Neural cell (in vitro differentiated cells): ENCODE data around the gene XG. TPM values are rescaled to one million over a fixed set of nuclear protein-coding genes. Genes with fewer than 3 reads are reported as not detected.

Source experiments
- H2AFZ ChIP-seq: fragments of 200-600, 300-800 bp; sonication (generic), shearing (Covaris generic); 2 replicates; pipeline ENCODE4 v1.6.0; 2014; ENCODE audit warnings: low read depth, mild to moderate bottlenecking, antibody characterized with exemption, low read length, moderate library complexity
- H3F3A ChIP-seq: fragments of 200-600 bp; shearing (Covaris generic); 2 replicates; pipeline ENCODE4 v1.6.1; 2016; ENCODE audit warnings: mild to moderate bottlenecking, moderate library complexity, mixed read lengths, antibody characterized with exemption, low read length; ENCODE audit not compliant: insufficient read depth, poor library complexity, severe bottlenecking
- H3K27ac ChIP-seq: fragments of 200-600, 300-800 bp; sonication (generic), shearing (Covaris generic); 2 replicates; pipeline ENCODE4 v1.5.1; 2014; ENCODE audit warnings: mild to moderate bottlenecking, low read length, moderate library complexity
- H3K27me3 ChIP-seq: fragments of 300-800, 200-600 bp; sonication (generic), shearing (Covaris generic); 2 replicates; pipeline ENCODE4 v1.6.0; 2014; ENCODE audit warnings: mild to moderate bottlenecking, low read depth, low read length, moderate library complexity; ENCODE audit not compliant: insufficient read depth
- H3K36me3 ChIP-seq: fragments of 300-800, 200-600 bp; sonication (generic), shearing (Covaris generic); 2 replicates; pipeline ENCODE4 v1.5.1; 2014; ENCODE audit warnings: mild to moderate bottlenecking, antibody characterized with exemption, low read length, moderate library complexity; ENCODE audit not compliant: insufficient read depth
- H3K4me2 ChIP-seq: fragments of 300-800, 200-600 bp; sonication (generic), shearing (Covaris generic); 2 replicates; pipeline ENCODE4 v1.6.0; 2014; ENCODE audit warnings: mild to moderate bottlenecking, low read length
- H3K4me3 ChIP-seq: fragments of 300-800, 200-600 bp; sonication (generic), shearing (Covaris generic); 2 replicates; pipeline ENCODE4 v1.5.1; 2014; ENCODE audit warnings: mild to moderate bottlenecking, low read length, moderate library complexity
- H3K79me2 ChIP-seq: fragments of 200-600 bp; shearing (Covaris generic); replicated peaks from 2 replicates; pipeline ENCODE4 v1.6.0; 2014; ENCODE audit warnings: mild to moderate bottlenecking, low read length, moderate library complexity; ENCODE audit not compliant: insufficient read depth
- H3K9ac ChIP-seq: fragments of 300-800, 200-600 bp; sonication (generic), shearing (Covaris generic); 2 replicates; pipeline ENCODE4 v1.6.1; 2016; ENCODE audit warnings: mild to moderate bottlenecking, low read length, mixed read lengths
- H3K9me2 ChIP-seq: fragments of 200-600 bp; shearing (Covaris generic); 2 replicates; pipeline ENCODE4 v1.6.1; 2016; ENCODE audit warnings: mild to moderate bottlenecking, low read length, mixed read lengths; ENCODE audit not compliant: insufficient read depth
- H3K9me3 ChIP-seq: fragments of 200-600, 300-800 bp; sonication (generic), shearing (Covaris generic); 2 replicates; pipeline ENCODE4 v1.6.1; 2016; ENCODE audit warnings: mild to moderate bottlenecking, mixed run types, low read length, moderate library complexity, mixed read lengths
- H4K20me1 ChIP-seq: fragments of 200-600 bp; shearing (Covaris generic); 2 replicates; pipeline ENCODE4 v1.6.1; 2016; ENCODE audit warnings: mild to moderate bottlenecking, mixed run types; ENCODE audit not compliant: insufficient read depth
- EP300 ChIP-seq: fragments of 450-650 bp; conservative IDR thresholded peaks from 2 replicates; pipeline ENCODE4 v1.6.1; 2014; ENCODE audit warnings: antibody characterized with exemption, mild to moderate bottlenecking, moderate library complexity; ENCODE audit not compliant: poor library complexity, severe bottlenecking
- EZH2 ChIP-seq: fragments of 200-600, 300-800 bp; shearing (Covaris generic), sonication (generic); IDR thresholded peaks from 2 replicates; pipeline ENCODE4 v1.6.1; 2014; ENCODE audit warnings: antibody characterized with exemption, low read length, borderline replicate concordance, mild to moderate bottlenecking; ENCODE audit not compliant: insufficient read depth, poor library complexity, severe bottlenecking
- MXI1 ChIP-seq: fragments of 450-650 bp; conservative IDR thresholded peaks from 2 replicates; pipeline ENCODE4 v1.6.1; 2014; ENCODE audit warnings: antibody characterized with exemption, mild to moderate bottlenecking; ENCODE audit not compliant: poor library complexity, severe bottlenecking
- POLR2AphosphoS5 ChIP-seq: IDR thresholded peaks from 2 replicates; pipeline ENCODE4 v1.6.1; 2012
- RAD21 ChIP-seq: fragments of 450-650 bp; conservative IDR thresholded peaks from 2 replicates; pipeline ENCODE4 v1.6.1; 2014; ENCODE audit warnings: antibody characterized with exemption, mild to moderate bottlenecking, moderate library complexity
- SMC3 ChIP-seq: fragments of 450-650 bp; conservative IDR thresholded peaks from 2 replicates; pipeline ENCODE4 v1.6.1; 2014; ENCODE audit warnings: antibody characterized with exemption, mild to moderate bottlenecking, moderate library complexity; ENCODE audit not compliant: poor library complexity
- TAF1 ChIP-seq: IDR thresholded peaks from 2 replicates; pipeline ENCODE4 v1.6.1; 2012; ENCODE audit warnings: low read depth
- polyA plus RNA-seq: library from polyadenylated mRNA; depleted of rRNA; stranded (reverse); fragments of >200 nt; gene quantifications from 2 replicates; pipeline ENCODE4 v1.2.3, GENCODE V29; 2014
- TF ChIP-seq, protein P1 (sequence below): fragments of 450-650 bp; IDR thresholded peaks from 2 replicates; pipeline ENCODE4 v1.5.1; 2014; ENCODE audit warnings: antibody characterized with exemption, mild to moderate bottlenecking, moderate library complexity; ENCODE audit not compliant: poor library complexity, severe bottlenecking
- TF ChIP-seq, protein P2 (sequence below): IDR thresholded peaks from 2 replicates; pipeline ENCODE4 v1.6.1; 2012; ENCODE audit warnings: borderline replicate concordance

The XG gene
- polyA plus RNA-seq, 1 donor from 2014 or later: 0.37 TPM

DNA sequence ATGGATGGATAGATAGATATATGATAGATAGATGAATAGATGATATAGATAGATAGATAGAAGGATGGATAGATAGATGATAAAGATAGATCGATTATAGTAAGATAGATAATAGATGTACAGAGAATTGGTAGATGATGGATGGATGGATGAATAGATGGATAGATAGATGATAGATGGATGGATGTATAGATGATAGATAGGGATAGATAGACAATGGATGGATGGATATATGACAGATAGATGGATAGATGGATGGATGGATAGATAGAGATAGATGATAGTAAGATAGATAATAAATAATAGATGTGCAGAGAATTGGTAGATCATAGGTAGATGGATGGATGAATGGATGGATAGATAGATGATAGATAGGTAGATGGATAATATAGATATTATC is 89.1 kb downstream of the XG start:
- Histone ChIP-seq H3K27ac (no peak overlapping the region), H3K4me2 (no peak overlapping the region), H3K9ac (no peak overlapping the region), H4K20me1 (no peaks in the 10 kb centered on the region), H3K79me2 (no peaks in the 10 kb centered on the region), H3F3A (no peaks in the 10 kb centered on the region), H3K4me3 (no peak overlapping the region), H2AFZ (no peak overlapping the region), H3K9me3 (no peaks in the 10 kb centered on the region), H3K36me3 (no peaks in the 10 kb centered on the region), H3K27me3 (no peaks in the 10 kb centered on the region), H3K9me2 (no peaks in the 10 kb centered on the region)
- TF ChIP-seq SMC3 (no peak), EZH2 (no peak)

DNA sequence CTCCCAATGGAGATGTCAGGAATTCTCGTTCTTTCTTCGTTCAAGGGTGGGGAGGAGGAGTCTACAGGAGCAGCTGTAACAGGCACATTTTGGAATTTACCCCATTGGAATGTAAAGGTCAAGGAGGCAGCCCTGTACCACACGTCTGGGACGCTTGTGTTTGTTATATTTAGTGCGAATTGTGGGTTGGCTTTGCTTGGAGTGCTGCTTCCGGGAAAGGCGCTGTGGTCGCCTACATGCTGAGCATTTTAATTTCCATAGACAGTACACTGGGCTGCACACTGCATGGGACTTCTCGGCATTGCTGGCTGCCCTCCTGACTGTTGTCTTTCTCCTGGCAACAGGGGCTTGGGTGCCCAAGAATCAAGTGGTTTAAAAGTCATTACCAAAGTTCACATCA is 89.7 kb downstream of the XG start:
- H3K79me2 ChIP-seq: no peaks in the 10 kb centered on the region
- H3K36me3 ChIP-seq: no peaks in the 10 kb centered on the region
- no peaks in the 10 kb centered on the region for H3K9me3 ChIP-seq
- H3K4me2 ChIP-seq: no peak overlapping the region
- no peaks in the 10 kb centered on the region for H3K27me3 ChIP-seq
- no peaks in the 10 kb centered on the region for H3F3A ChIP-seq
- H4K20me1 ChIP-seq: no peaks in the 10 kb centered on the region
- no peaks in the 10 kb centered on the region for H3K9me2 ChIP-seq
- no peak overlapping the region for H2AFZ ChIP-seq
- no peak overlapping the region for H3K4me3 ChIP-seq
- TF ChIP-seq EP300: no peak
- no peak for TF ChIP-seq SMC3
- TF ChIP-seq RAD21: no peak
- no peak for TF ChIP-seq EZH2
- TF ChIP-seq, protein P1, sequence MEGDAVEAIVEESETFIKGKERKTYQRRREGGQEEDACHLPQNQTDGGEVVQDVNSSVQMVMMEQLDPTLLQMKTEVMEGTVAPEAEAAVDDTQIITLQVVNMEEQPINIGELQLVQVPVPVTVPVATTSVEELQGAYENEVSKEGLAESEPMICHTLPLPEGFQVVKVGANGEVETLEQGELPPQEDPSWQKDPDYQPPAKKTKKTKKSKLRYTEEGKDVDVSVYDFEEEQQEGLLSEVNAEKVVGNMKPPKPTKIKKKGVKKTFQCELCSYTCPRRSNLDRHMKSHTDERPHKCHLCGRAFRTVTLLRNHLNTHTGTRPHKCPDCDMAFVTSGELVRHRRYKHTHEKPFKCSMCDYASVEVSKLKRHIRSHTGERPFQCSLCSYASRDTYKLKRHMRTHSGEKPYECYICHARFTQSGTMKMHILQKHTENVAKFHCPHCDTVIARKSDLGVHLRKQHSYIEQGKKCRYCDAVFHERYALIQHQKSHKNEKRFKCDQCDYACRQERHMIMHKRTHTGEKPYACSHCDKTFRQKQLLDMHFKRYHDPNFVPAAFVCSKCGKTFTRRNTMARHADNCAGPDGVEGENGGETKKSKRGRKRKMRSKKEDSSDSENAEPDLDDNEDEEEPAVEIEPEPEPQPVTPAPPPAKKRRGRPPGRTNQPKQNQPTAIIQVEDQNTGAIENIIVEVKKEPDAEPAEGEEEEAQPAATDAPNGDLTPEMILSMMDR: no peak
- no peak for TF ChIP-seq MXI1
- no peak for TF ChIP-seq POLR2AphosphoS5
- no peak for TF ChIP-seq TAF1
- TF ChIP-seq, protein P2, sequence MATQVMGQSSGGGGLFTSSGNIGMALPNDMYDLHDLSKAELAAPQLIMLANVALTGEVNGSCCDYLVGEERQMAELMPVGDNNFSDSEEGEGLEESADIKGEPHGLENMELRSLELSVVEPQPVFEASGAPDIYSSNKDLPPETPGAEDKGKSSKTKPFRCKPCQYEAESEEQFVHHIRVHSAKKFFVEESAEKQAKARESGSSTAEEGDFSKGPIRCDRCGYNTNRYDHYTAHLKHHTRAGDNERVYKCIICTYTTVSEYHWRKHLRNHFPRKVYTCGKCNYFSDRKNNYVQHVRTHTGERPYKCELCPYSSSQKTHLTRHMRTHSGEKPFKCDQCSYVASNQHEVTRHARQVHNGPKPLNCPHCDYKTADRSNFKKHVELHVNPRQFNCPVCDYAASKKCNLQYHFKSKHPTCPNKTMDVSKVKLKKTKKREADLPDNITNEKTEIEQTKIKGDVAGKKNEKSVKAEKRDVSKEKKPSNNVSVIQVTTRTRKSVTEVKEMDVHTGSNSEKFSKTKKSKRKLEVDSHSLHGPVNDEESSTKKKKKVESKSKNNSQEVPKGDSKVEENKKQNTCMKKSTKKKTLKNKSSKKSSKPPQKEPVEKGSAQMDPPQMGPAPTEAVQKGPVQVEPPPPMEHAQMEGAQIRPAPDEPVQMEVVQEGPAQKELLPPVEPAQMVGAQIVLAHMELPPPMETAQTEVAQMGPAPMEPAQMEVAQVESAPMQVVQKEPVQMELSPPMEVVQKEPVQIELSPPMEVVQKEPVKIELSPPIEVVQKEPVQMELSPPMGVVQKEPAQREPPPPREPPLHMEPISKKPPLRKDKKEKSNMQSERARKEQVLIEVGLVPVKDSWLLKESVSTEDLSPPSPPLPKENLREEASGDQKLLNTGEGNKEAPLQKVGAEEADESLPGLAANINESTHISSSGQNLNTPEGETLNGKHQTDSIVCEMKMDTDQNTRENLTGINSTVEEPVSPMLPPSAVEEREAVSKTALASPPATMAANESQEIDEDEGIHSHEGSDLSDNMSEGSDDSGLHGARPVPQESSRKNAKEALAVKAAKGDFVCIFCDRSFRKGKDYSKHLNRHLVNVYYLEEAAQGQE: no peak
- H3K27ac ChIP-seq: no peak overlapping the region
- H3K9ac ChIP-seq: no peak overlapping the region

DNA sequence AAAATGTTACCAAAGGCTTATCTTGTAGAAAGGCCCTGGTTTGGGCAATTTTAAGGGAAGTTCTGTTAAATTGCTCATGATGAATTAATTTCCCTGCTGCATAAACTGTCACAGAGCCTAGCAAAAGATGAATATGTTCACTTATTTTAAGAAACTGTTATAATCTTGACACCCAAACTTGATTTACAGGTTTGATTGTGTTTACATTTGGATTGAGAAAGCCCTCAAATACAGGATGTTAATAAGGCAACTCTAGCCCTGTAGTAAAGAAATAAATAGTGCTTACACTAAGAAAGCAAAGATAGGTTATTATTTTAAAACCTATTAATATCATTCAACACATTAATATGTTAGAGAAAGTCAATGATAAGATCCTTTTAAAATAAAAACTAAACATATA is 95.2 kb downstream of the XG start:
- Histone ChIP-seq H3K27me3 (no peaks in the 10 kb centered on the region), H3K36me3 (no peaks in the 10 kb centered on the region), H3K27ac (no peak overlapping the region)

More for the DNA sequence above, 95.2 kb downstream of the XG start:
- H2AFZ ChIP-seq: no peak overlapping the region
- H3K4me2 ChIP-seq: no peak overlapping the region
- no peak overlapping the region for H3K9ac ChIP-seq
- H3K9me2 ChIP-seq: no peaks in the 10 kb centered on the region
- H3K4me3 ChIP-seq: no peak overlapping the region
- no peaks in the 10 kb centered on the region for H3K79me2 ChIP-seq
- TF ChIP-seq TAF1 (no peak), POLR2AphosphoS5 (no peak), EP300 (no peak)
- TF ChIP-seq, protein P2: no peak
- TF ChIP-seq, protein P1: no peak
- no peaks in the 10 kb centered on the region for H3F3A ChIP-seq
- no peaks in the 10 kb centered on the region for H3K9me3 ChIP-seq
- H4K20me1 ChIP-seq: no peaks in the 10 kb centered on the region
